ENCODE measurements around the gene SLFN12L. TPM values are rescaled to one million over a fixed set of nuclear protein-coding genes. Genes with fewer than 3 reads are reported as not detected.
"Not testable (repeated sequence)": the region's sequence is repeated elsewhere in the genome, so short reads cannot be mapped to it uniquely, and the experiment has no call there.

Gene SLFN12L
- total and polyA plus RNA-seq, 7 donors, result 0.03 to 0.30 (median 0.13) TPM; not detected in 1

DNA sequence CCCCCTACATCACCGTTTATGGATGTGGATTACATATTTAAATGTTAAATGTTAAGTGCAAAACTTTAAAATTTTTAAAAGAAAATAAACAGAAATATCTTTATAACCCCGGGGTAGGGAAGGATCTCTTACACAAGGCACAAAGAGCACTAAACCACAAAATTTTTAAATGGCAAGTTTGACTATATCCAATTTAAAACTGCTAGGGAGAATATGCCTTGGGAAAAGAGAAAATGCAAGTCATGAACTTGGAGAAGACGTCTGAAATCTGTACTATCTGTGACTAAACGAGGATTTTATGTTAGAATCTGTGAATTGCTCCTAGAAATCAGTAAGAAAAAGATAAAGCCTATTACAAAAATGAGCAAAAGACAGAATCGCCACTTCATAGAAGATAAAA is 60.2 kb downstream of the SLFN12L start:
- intact Hi-C loops (cut with DNase I), result no loop called here
- H3K27me3 ChIP-seq (ENCODE audit: insufficient read depth in 3 of 3, low read length in 2 of 3), result peaks cover 0 to 22% (median under 1%) of the 10 kb centered on the region in 3 donors
- H3K27ac ChIP-seq, result no peak overlapping the region
- H3K36me3 ChIP-seq (ENCODE audit: insufficient read depth in 1 of 2, low read depth in 1 of 2), result no peaks in the 10 kb centered on the region
- 59 to 69% (median 64%) methylated on average over 5 of the region's 5 CpGs for WGBS, 3 donors
- H3K4me1 ChIP-seq, result no peaks in the 10 kb centered on the region
- TF ChIP-seq, protein P1, sequence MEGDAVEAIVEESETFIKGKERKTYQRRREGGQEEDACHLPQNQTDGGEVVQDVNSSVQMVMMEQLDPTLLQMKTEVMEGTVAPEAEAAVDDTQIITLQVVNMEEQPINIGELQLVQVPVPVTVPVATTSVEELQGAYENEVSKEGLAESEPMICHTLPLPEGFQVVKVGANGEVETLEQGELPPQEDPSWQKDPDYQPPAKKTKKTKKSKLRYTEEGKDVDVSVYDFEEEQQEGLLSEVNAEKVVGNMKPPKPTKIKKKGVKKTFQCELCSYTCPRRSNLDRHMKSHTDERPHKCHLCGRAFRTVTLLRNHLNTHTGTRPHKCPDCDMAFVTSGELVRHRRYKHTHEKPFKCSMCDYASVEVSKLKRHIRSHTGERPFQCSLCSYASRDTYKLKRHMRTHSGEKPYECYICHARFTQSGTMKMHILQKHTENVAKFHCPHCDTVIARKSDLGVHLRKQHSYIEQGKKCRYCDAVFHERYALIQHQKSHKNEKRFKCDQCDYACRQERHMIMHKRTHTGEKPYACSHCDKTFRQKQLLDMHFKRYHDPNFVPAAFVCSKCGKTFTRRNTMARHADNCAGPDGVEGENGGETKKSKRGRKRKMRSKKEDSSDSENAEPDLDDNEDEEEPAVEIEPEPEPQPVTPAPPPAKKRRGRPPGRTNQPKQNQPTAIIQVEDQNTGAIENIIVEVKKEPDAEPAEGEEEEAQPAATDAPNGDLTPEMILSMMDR (IDR thresholded peaks at IDR 0.05), result no peak
- DNase-seq (no peak), ATAC-seq (no peak)
- no peaks in the 10 kb centered on the region for H3K9me3 ChIP-seq
- no peak overlapping the region for H3K4me3 ChIP-seq

DNA sequence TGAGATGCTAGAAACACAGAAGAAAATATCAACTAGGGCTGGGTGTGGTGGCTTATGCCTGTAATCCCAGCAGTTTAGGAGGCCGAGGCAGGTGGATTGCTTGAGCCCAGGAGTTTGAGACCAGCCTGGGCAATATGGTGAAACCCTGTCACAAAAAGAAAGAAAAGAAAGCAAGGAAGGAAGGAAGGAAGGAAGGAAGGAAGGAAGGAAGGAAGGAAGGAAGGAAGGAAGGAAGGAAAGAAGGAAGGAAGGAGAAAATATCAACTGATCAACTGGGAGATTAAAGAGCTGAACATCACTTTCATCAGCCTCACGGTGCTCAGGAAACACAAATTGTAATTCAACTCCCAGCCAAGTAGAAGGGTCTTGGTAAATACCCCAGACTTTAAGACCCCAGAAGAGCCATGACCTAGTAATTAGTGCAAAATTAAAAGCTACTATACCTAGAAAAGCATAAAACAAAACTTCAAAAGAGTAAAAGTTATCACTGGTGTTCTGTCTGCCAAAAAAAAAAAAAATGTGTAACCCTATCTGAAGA is 61.1 kb downstream of the SLFN12L start:
- H3K9me3 ChIP-seq, result no peaks in the 10 kb centered on the region
- no peak overlapping the region for H3K4me3 ChIP-seq
- ATAC-seq (no peak), DNase-seq (no peak)
- H3K27ac ChIP-seq, result no peak overlapping the region
- TF ChIP-seq, protein P1 (IDR thresholded peaks at IDR 0.05), result no peak
- intact Hi-C loops (cut with DNase I), result no loop called here
- WGBS, 3 donors, result 38 to 52% (median 40%) methylated on average over 2 of the region's 2 CpGs
- no peaks in the 10 kb centered on the region for H3K36me3 ChIP-seq (ENCODE audit: insufficient read depth in 1 of 2, low read depth in 1 of 2)
- H3K4me1 ChIP-seq, result no peaks in the 10 kb centered on the region
- peaks cover 0 to 22% (median 0%) of the 10 kb centered on the region in 3 donors for H3K27me3 ChIP-seq (ENCODE audit: insufficient read depth in 3 of 3, low read length in 2 of 3)

DNA sequence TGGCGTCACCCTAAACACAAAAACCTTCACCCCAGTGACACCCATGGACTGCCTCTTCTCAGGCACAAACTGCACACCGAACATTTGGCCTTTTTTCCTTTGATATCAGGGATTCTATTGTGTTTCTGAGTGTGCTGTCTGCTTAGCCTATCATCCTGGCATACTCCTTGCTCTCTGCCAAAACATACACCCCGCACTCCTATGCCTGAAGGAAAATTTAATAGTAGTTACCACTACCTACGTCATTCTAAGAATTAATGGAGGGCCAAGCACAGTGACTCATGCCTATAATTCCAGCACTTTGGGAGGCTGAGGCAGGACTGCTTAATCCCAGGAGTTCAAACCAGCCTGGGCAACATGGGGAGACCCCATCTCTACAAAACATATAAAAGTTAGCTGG is 69.0 kb downstream of the SLFN12L start:
- Histone ChIP-seq H3K9me3 (no peaks in the 10 kb centered on the region), H3K36me3 (ENCODE audit: insufficient read depth in 1 of 2, low read depth in 1 of 2) (no peaks in the 10 kb centered on the region), H3K27ac (no peak overlapping the region), H3K27me3 (ENCODE audit: insufficient read depth in 3 of 3, low read length in 2 of 3) (peaks cover 0 to 5% (median 2%) of the 10 kb centered on the region in 3 donors), H3K4me3 (no peak overlapping the region), H3K4me1 (no peaks in the 10 kb centered on the region)
- intact Hi-C loops (cut with DNase I), result no loop called here
- TF ChIP-seq, protein P1 (IDR thresholded peaks at IDR 0.05), result no peak
- no peak for ATAC-seq
- no peak for DNase-seq
- 79 to 81% (median 81%) methylated on average over 4 of the region's 4 CpGs for WGBS, 3 donors

DNA sequence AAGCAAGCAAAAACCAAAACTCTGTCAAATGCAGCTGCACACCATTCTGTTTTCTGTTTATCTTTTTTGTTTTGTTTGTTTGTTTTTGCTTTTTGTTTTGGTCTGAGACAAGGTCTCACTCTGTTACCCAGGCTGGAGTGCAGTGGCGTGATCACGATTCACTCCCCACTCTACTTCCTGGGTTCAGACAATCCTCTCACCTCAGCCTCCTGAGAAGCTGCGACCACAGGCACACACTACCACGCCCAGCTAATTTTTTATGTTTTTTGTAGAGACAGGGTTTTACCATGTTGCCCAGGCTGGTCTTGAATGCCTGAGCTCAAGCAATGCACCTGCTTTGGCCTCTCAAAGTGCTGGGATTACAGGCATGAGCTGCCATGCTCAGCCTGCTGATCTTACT is 69.7 kb downstream of the SLFN12L start:
- 64 to 74% (median 67%) methylated on average over 4 of the region's 4 CpGs for WGBS, 3 donors
- TF ChIP-seq, protein P1 (IDR thresholded peaks at IDR 0.05), result no peak
- Histone ChIP-seq H3K27ac (no peak overlapping the region), H3K36me3 (ENCODE audit: insufficient read depth in 1 of 2, low read depth in 1 of 2) (no peaks in the 10 kb centered on the region), H3K4me3 (no peak overlapping the region), H3K4me1 (no peaks in the 10 kb centered on the region), H3K27me3 (ENCODE audit: insufficient read depth in 3 of 3, low read length in 2 of 3) (peaks cover 0 to 6% (median 6%) of the 10 kb centered on the region in 3 donors), H3K9me3 (no peaks in the 10 kb centered on the region)
- ATAC-seq, result no peak
- DNase-seq, result no peak
- intact Hi-C loops (cut with DNase I), result no loop called here

DNA sequence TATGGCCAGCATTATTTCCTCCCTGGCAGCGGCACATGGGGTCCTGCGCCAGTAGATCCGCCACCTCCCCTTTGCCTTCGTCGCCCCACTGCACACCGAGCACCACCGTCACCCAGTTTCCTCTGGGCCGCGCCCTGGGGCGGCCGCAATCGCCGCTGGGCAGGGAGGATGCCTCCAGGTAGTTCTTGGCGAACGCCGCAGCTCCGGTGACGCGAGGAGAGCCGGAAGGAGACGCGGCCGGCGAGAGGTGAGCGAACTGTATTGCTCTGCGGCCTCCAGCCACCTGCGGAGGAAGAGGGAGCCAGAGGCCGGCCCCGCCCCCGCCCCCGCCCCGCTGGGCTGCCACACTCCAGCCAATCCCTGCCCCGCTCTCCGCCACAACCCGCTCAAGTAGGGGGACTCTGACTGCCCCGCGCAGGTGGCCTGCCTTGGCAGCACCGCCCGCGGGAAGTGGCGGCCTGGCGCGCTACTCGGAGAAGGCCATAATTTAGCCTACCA is 77.1 kb downstream of the SLFN12L start:
- Histone ChIP-seq H3K9me3 (no peaks in the 10 kb centered on the region), H3K27ac (no peak overlapping the region), H3K4me1 (peaks cover 5% of the 10 kb centered on the region), H3K27me3 (ENCODE audit: insufficient read depth in 3 of 3, low read length in 2 of 3) (peaks cover 2 to 51% (median 4%) of the 10 kb centered on the region in 3 donors), H3K4me3 (peak overlapping the region; percentile 53), H3K36me3 (ENCODE audit: insufficient read depth in 1 of 2, low read depth in 1 of 2) (no peaks in the 10 kb centered on the region)
- 4 to 5% (median 4%) methylated on average over 33 to 44 of the region's 44 CpGs for WGBS, 3 donors
- TF ChIP-seq, protein P1 (IDR thresholded peaks at IDR 0.05), result no peak
- intact Hi-C loops (cut with DNase I), result no loop called here
- peak; percentile 27 to 55 for DNase-seq
- ATAC-seq, result peak in 2 of 4 donors; percentile 17 to 33

DNA sequence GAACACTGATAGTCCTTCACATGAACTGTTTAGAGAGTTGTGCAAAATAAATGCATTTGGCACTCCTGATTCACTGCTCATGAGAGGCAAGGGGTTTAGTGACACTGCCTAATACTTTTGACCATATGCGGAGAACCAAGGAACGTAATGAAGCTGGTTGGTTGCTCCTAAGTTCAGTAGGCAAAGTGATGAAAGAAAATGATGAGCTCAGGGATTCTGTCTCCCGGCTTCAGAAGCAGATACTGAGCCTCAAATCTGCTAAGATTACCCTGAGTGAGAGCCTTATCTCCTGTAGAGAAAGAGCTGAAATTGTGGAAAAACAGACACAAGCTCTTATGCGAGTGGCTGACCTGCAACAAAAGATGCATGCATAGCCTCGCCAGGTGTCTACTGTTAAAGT is 83.4 kb downstream of the SLFN12L start:
- DNase-seq; intact Hi-C loops (cut with DNase I); H3K27ac ChIP-seq; H3K9me3 ChIP-seq; H3K4me1 ChIP-seq; ATAC-seq; H3K36me3 ChIP-seq (ENCODE audit: insufficient read depth in 1 of 2, low read depth in 1 of 2); H3K4me3 ChIP-seq: not testable (repeated sequence)
- peaks cover under 1 to 35% (median 4%) of the 10 kb centered on the region in 3 donors for H3K27me3 ChIP-seq (ENCODE audit: insufficient read depth in 3 of 3, low read length in 2 of 3)
- 85 to 90% (median 87%) methylated on average over 5 of the region's 5 CpGs for WGBS, 3 donors

Measured in psoas muscle (tissue), 8 donors.